SW480 (cell line): ENCODE data around the gene SETD1A.

Experiments
- DNase-seq: peaks from one replicate; pipeline ENCODE4 v3.0.0-alpha.2; 2016; ENCODE audit warnings: low spot score

SETD1A gene

GRCh38 chr16:30953511-30954124, 3.9 kb upstream of the SETD1A start:
- DNase-seq: no peak

GRCh38 chr16:30954993-30955392, 2.6 kb upstream of the SETD1A start:
- DNase-seq: no peak

GRCh38 chr16:30956601-30957455, 726 bp upstream of the SETD1A start:
- DNase-seq: peak; percentile 89

- DNase-seq: peak; percentile 51
Observed at GRCh38 chr16:30958175-30959079, 873 bp downstream of the SETD1A start.

DNA sequence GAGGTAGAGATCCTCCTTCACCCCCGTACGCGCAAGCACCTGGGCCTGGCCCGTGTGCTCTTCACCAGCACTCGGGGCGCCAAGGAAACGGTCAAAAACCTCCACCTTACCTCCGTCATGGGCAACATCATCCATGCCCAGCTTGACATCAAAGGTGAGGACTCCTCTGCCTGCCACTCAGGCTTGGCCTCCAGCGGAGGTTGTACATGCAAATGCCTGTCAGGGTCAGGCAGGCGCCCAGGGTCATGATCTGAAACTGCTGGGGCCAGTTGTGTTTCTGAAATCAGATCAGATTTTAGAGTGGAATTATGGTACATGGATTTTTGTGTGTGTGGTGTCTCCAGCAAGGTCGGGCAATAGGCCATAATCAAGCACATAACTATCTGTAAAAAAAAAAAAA, 3.8 kb downstream of the SETD1A start:
- DNase-seq: no peak

- DNase-seq: no peak
Observed at GRCh38 chr16:30963925-30964511, 6.5 kb downstream of the SETD1A start.

GRCh38 chr16:30964574-30965226, 7.1 kb downstream of the SETD1A start:
- DNase-seq: no peak

- no peak for DNase-seq
Observed at GRCh38 chr16:30965436-30965835, 7.9 kb downstream of the SETD1A start.

DNA sequence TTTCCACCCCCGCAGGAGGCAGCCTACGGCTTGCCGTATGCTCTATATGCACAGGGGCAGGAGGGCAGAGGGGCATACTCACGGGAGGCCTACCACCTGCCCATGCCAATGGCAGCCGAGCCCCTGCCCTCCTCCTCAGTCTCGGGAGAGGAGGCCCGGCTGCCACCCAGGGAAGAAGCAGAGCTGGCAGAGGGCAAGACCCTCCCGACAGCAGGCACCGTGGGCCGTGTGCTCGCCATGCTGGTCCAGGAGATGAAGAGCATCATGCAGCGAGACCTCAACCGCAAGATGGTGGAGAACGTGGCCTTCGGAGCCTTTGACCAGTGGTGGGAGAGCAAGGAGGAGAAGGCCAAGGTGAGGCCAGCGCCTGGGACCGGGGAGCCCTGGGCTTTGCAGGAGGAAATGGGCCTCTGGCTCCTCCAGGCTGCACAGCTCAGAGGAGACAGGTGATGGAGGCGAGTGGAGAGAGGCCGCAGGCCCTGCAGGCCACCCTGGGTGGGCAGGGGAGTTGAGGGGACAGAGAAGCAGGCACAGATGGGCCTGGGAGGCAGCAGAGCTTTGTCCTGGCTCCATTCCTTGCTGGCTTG, 8.6 kb downstream of the SETD1A start:
- DNase-seq: no peak

GRCh38 chr16:30967795-30968194, 10.2 kb downstream of the SETD1A start:
- DNase-seq: no peak

GRCh38 chr16:30969246-30969842, 11.8 kb downstream of the SETD1A start:
- no peak for DNase-seq

DNA sequence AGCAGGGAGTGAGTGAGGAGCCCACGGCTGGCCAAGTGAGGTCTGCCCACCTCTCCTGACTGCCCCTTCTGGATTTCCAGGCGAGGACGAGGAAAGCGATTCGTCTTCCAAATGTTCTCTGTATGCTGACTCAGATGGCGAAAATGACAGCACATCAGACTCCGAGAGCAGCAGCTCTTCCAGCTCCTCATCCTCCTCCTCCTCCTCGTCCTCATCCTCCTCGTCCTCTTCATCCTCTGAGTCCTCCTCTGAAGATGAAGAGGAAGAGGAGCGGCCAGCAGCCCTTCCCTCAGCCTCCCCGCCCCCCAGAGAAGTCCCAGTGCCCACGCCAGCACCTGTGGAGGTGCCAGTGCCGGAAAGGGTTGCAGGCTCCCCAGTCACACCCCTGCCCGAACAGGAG, 13.7 kb downstream of the SETD1A start:
- no peak for DNase-seq

DNA sequence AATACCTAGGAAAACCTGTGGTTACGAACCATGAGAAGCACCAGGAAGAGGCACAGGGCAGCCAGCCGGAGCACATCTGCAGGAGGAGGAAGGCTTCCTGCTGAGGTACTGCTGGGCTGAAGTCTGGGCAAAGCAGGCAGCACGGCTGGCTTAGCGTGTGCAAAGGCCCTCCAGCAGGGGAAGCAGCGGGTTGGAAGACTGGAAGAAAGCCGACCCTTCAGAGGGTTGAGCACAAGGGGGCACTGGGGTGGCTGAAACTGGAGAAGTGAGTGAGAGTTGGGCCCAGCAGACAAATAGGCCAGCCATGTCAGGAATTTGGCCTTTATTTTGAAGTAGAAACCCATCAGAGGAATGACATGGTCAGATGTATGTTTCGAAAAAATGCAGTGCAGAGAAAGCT, 15.3 kb downstream of the SETD1A start:
- DNase-seq: no peak

DNA sequence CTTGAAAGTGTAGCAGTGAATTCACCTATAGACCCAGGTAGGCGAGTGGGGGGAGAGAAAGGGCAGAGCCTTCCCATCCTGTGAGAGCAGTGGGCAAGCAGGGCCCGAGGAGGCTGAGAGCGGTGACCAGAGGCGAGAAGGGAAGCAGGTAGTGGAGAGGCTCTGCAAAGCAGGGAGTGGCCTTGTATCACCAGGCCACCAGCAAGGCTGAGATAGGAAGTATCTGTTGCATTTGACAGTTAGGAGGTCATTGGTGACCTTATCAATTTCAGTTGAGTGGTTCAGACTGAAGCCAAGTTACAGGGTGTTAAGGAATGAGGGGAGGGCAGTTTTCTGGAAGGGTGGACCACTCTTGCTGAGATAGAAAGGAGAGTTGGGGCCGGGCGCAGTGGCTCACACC, 16.8 kb downstream of the SETD1A start:
- no peak for DNase-seq

- no peak for DNase-seq
Observed at GRCh38 chr16:30976486-30976885, 18.9 kb downstream of the SETD1A start.

DNA sequence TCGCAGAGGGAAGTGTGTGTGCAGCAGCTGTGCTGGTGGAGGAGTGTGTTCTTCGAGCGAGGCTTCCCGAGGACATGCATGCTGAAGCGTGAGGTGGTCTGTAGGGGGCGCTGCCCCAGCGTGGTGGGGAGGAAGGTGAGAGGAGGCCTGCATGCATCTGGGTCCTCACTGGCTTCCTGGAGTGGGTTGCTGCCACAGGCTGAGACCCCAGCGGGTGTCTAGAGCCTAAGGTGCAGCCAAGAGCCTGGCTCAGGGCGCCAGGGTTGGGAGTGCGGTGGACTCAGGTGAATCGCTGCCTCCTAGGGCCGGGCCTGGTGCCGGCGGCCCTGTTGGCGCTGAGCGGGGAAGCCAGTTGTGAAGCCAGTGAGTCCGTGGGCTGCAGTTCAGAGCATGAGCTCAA, 19.9 kb downstream of the SETD1A start:
- DNase-seq: no peak

DNA sequence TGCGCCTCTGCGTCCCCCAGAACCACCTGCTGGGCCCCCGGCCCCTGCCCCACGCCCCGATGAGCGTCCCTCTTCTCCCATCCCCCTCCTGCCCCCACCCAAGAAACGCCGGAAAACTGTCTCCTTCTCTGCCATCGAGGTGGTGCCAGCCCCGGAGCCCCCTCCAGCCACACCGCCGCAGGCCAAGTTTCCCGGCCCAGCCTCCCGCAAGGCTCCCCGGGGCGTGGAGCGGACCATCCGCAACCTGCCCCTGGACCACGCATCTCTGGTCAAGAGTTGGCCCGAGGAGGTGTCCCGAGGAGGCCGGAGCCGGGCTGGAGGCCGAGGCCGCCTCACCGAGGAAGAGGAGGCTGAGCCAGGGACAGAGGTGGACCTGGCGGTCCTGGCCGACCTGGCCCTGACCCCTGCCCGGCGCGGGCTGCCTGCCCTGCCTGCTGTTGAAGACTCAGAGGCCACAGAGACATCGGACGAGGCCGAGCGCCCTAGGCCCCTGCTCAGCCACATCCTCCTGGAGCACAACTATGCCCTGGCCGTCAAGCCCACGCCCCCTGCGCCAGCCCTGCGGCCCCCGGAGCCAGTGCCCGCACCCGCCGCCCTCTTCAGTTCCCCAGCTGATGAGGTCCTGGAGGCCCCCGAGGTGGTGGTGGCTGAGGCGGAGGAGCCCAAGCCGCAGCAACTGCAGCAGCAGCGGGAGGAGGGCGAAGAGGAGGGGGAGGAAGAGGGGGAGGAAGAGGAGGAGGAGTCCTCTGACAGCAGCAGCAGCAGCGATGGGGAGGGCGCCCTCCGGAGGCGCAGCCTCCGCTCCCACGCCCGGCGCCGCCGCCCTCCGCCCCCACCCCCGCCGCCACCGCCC, 21.8 kb downstream of the SETD1A start:
- DNase-seq: no peak

- no peak for DNase-seq
Observed at GRCh38 chr16:30980023-30980371, 22.4 kb downstream of the SETD1A start.

GRCh38 chr16:30980434-30980833, 22.9 kb downstream of the SETD1A start:
- no peak for DNase-seq

DNA sequence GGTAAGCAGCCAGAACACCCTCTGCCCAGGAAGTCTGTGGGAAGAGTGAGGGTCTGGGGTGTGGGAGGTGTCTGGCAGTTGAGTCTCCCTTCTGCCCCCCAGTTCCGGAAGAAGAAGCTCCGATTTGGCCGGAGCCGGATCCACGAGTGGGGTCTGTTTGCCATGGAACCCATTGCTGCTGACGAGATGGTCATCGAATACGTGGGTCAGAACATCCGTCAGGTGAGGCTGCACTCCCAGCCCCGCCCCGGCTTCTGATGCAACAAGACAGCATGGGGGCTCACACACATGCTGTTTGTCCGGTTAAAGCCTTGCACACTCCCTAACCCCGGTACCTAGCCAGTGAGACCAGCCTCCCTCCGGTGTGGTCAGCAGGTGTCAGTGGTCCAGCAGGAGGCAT, 23.4 kb downstream of the SETD1A start:
- no peak for DNase-seq
